Measurements from ENCODE around the gene EIF4E2.
"Not testable (repeated sequence)": the region's sequence is repeated elsewhere in the genome, so short reads cannot be mapped to it uniquely, and the experiment has no call there.

The EIF4E2 gene

DNA sequence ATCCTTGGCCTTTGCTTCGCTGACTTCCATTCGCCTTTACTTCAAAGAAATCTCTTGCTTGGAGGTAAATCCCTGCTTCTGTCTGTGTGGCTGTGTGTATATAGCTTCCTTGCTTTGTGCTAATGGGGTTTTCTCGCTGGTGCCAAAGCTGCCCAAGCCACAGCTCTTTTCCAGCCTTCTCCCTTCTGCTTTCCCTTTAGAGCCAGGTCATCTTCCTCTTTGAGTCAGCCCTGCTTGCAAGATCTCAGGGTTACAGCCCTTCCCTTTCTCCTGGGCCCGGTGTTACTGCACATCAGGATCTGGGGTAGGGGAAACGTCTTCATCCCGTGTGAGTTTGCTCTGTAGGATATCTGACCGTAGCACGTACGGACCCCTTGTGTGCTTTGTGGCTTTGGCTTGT, 19.1 kb downstream of the EIF4E2 start:
- no peak for DNase-seq (ENCODE audit: low read depth)

GRCh38 chr2:232570481-232570880, 20.0 kb downstream of the EIF4E2 start:
- DNase-seq (ENCODE audit: low read depth) = not testable (repeated sequence)

DNA sequence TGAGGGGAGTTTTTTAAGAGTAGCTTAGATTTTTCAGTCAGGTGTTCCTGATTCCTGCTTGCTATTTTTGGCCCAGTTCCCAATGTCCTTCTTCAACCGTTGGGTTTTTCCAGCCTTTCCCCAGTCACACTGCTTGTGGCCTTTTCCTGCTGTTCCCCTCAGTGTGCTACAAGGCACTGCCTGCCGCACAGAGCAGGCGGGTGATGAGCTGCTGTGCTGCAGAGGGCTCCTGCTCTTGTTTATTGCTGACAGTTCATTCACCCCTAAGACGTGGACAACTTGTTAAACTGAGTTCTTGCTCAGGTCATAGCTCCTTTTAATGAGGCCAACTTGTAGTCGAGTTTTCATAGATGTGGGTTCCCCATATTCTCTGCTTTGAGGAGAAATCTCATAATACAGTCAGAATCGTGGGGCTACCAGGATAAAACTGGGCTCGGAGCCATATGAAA, 20.6 kb downstream of the EIF4E2 start:
- DNase-seq (ENCODE audit: low read depth) = no peak

DNA sequence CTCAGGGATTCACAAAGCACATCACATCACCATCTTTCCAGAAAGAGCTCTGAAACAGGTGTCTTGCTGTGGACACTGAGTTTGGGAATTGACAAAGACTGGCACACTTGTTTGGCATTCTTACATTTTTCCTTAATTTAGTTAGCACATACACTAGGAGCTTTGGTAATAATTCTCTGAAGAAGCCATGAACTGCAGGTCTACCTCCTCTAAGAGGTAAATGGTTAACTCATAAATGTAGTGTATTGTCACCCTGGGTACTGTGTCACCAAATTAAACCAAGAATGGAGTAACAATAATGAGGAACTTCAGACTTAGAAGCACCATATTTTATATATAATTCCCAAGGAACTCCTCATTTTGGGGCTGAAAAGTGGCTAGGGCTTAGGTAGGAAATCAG, 22.6 kb downstream of the EIF4E2 start:
- DNase-seq (ENCODE audit: low read depth) = no peak

DNA sequence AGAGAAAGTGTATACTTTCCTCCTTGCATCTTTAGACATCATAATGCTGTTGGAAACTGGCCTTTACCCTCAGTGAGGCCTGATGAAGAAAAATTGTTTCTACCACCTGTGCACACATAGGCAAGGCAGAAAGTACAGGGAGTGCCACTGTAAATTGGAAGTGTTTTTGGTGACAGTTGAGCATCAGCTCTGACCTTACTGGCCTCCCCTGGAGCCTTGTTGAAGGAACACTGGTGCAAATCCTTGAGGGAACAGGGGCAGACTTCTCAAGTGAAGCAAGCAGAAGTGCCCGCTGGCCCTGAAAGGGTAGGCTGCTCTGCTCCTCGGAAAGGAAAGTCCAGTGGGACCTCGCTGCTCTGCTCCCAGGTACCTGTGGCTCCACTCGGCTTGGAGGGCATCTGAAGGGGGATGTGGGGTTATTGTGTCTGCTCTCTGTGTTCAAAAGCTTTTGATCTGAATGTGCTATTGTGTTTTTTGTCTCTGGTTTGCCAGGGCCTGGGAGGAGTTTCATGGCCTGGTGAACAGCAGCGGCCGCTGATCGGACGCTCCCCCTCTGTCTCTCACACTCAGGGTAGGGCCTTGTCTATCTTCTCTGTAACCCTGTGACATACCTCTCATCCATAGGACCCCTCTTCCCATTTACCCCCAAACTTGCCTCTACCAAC, 23.4 kb downstream of the EIF4E2 start:
- no peak for DNase-seq (ENCODE audit: low read depth)

DNA sequence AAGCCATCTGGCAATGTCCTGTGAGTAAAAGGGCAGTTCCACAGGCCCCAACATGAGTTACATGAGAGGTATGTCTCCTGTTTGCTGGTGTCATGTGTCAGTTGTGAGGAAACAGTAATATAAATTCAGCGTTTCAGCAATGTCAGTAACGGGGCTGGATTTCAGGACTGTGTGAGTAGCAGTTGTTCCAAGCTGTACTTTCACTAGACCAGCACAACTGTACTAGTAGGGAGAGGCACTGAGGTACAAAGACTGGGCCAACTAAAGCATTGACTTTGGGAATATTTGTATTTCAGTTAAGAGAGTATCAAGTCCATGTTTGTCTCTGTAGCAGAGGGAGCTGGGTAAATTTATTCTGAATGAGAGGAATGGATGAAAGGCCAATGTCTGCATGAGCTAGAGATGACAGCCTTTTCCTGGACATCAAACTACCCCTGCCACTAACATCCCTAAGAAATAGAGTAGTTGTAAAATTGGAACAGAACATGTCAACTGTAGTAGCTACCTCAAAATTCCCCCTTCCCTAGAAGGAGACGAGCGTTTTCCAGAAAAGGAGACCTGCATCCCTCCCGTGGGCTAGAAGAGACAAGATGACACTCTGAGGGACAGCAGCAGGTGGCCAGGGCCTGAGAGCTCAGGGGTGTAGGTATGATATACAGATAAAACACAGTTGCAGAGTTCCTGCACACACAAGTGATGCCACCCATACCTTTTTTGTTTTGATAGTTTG, 24.4 kb downstream of the EIF4E2 start:
- no peak for DNase-seq (ENCODE audit: low read depth)

GRCh38 chr2:232575404-232575746, 24.9 kb downstream of the EIF4E2 start:
- DNase-seq (ENCODE audit: low read depth) = no peak

DNA sequence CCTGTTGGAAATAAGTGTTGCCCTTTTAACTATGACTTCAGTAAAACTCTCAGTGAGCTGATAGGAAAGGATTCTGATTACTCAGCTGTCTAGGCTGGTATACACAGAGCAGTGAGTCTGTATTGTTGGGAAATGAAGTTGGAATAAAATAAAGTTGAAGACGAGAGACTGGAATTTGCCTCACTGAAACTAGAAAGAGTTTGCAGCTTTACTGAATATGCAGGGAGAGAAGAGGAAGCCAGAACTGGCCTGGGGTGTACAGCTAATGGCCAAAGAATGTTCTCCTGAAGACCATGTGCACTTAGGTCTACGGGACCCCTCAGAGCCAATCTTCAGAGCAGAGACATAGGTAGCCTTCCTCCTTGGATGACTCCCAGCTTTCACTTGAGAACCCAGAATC, 26.5 kb downstream of the EIF4E2 start:
- DNase-seq (ENCODE audit: low read depth) = no peak

GRCh38 chr2:232577841-232578240, 27.4 kb downstream of the EIF4E2 start:
- no peak for DNase-seq (ENCODE audit: low read depth)

DNA sequence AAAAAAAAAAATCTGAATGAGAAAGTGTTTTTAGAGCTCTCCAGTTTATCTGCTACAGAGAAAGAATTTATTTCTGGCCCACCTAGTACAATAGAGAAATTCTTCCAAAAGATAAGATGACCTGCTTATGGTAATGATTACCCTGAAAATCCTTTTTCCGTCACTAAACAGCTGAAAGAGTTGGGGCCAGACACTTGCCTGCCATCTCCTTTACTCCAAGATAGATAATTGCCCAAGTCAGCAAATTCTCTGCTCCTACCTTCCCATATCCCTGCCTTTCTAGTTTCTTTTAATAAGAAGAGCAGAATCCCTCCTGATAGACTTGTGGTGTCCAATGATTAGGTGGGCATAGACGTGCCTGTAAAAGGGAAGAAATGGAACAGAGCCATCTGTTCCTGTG, 28.1 kb downstream of the EIF4E2 start:
- no peak for DNase-seq (ENCODE audit: low read depth)

DNA sequence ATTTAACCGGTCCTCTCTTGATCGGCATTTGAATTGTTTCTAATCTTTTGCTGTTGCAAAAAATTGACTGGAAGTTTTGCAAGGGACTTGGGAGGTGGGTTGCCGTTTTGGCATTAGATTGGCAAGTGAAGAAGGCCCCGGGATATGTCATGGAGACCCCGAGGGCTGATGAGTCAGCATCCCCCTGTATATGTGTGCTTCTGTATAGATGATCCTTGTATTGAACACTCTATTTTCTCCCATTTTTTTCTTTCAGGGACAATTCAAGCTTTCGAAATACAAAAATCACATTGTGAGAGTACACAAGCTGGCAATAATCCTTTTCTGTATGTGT, 30.1 kb downstream of the EIF4E2 start:
- no peak for DNase-seq (ENCODE audit: low read depth)

GRCh38 chr2:232581725-232582124, 31.2 kb downstream of the EIF4E2 start:
- DNase-seq (ENCODE audit: low read depth) = no peak

- no peak for DNase-seq (ENCODE audit: low read depth)
Measured at GRCh38 chr2:232584238-232584637, 33.7 kb downstream of the EIF4E2 start.

- no peak for DNase-seq (ENCODE audit: low read depth)
Measured at GRCh38 chr2:232586943-232587505, 36.5 kb downstream of the EIF4E2 start.

DNA sequence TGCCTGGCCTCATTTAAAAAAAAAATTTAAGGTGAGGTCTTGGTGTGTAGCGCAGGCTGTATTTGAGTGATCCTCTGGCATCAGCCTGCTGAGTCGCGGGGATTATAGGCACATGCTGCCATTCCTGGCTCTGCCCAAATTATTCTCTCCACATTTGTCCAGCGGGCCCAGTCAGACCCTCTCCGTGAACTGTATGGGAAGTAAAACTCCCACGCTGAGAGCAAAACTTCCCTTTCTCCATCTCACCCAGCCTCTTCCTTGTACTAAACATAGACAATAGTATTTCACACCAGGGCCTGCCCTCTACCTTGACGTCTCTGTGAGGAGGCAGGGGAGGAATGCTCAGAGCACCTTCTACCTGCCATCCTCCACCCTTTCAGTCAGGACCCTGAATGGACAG, 37.0 kb downstream of the EIF4E2 start:
- DNase-seq (ENCODE audit: low read depth) = no peak

- DNase-seq (ENCODE audit: low read depth) = no peak
Measured at GRCh38 chr2:232588031-232588430, 37.5 kb downstream of the EIF4E2 start.

- DNase-seq (ENCODE audit: low read depth) = no peak
Measured at GRCh38 chr2:232588680-232589585, 38.4 kb downstream of the EIF4E2 start.

GRCh38 chr2:232592772-232593395, 42.4 kb downstream of the EIF4E2 start:
- DNase-seq (ENCODE audit: low read depth) = no peak

DNA sequence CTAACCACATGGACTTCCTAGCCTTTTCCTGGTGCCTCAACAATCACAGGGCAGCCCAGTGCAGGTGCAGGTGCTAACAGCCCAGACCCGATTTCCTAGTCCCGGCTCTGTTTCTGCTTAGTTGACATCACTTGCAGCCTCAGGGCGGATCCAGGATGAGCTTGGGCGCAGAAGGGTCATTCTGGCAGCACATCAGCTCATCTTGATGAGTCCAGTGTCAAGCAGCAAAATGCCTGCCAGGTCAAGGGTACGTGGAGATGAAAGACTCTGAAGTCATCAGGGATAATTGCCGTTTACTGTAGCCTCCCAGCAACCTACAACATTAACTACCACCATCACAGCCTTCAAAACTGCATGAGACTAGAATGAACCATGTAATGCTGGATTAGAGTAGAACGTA, 43.5 kb downstream of the EIF4E2 start:
- DNase-seq (ENCODE audit: low read depth) = no peak

DNA sequence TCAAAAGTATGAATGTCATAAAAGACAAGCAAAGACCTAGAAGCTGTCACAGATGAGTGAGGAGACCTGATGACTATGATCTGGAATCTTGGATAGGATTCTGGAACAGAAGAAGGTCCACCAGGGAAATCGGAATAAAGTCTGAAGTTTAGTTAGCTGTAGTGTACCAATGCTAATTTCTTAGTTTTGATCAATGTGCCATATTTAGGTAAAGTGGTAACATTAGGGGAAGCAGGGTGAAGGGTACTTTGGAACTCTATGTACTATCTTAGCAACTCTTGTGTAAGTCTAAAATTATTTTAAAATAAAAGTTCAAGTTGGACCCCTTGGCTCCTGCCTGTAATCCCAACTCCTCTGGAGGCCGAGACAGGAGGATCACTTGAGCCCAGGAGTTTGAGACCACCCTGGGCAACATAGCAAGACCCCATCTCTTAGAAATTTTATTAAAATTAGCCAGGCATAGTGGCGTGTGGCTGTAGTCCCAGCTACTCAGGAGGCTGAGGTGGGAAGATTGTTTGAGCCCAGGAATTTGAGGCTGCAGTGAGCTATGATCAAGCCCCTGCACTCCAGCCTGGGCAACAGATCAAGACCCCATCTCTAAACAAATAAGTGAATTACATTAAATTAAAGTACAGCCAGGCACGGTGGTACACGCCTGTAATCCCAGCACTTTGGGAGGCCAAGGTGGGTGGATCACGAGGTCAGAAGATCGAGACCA, 47.0 kb downstream of the EIF4E2 start:
- no peak for DNase-seq (ENCODE audit: low read depth)

- no peak for DNase-seq (ENCODE audit: low read depth)
Measured at GRCh38 chr2:232598293-232598692, 47.8 kb downstream of the EIF4E2 start.
